Measurements from ENCODE around the gene GPI.
"Not testable (repeated sequence)": the region's sequence is repeated elsewhere in the genome, so short reads cannot be mapped to it uniquely, and the experiment has no call there.

GPI gene

DNA sequence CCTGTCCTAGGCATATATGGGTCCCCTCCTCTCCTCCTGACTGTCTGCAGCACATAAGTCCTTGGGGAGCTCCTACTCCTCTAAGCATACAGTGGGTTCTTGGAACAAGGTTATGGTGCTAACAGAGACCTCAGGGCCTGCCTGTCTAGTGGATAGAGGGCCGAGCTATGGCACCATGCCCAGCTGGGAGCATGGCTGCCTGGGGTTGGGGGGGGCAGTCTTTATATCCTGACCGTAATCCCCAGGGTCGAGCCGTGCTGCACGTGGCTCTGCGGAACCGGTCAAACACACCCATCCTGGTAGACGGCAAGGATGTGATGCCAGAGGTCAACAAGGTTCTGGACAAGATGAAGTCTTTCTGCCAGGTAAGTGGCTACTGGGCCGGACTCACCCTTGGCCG is 3.3 kb downstream of the GPI start:
- no peak for DNase-seq

GRCh38 chr19:34369166-34369565 is 4.2 kb downstream of the GPI start:
- DNase-seq = not testable (repeated sequence)

DNA sequence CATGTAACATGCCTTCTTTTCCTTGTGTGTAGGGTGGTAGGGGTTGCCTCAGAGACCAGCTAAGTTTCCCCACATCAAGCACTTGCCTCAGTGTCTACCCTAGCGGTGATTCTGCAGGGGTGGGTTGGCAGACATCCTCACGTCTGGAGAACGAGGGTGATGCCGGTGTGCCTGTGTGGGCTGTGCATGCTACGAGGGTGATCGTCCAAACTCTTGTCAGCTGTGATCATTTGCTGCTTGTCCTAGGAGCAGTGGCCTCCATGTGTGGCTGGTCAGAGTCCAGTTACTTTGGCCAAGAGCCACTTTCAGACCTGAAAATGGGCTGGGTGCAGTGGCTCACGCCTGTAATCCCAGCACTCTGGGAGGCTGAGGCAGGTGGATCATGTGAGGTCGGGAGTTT is 5.1 kb downstream of the GPI start:
- DNase-seq = no peak

GRCh38 chr19:34370983-34371382 is 6.0 kb downstream of the GPI start:
- DNase-seq = no peak

DNA sequence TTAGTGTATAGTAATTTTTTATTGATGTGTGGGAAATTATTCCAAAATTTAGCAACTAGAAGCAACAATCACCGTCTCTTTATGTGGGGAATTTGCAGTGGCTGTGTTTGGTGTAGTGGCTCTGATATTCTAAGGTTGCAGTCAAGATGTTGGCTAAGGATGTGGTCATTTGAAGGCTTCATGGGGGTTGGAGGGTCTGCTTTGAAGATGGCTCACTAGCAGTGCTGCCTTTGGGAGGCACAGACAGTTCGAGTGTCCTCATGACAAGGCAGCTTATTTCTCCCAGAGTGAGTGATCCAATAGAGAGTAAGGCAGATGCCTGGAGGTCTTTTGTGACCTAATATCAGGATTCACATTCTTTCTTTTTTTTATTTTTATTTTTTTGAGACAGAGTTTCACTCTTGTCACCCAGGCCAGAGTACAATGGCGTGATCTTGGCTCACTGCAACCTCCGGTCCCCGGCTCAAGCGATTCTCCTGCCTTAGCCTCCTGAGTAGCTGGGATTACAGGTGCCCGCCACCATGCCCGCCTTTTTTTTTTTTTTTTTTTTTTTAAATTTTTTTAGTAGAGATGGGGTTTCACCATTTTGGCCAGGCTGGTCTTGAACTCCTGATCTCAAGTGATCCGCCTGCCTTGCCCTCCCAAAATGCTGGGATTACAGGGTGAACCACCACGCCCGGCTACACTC is 8.7 kb downstream of the GPI start:
- DNase-seq = no peak

- DNase-seq = no peak
Measured at GRCh38 chr19:34375598-34375997, 10.6 kb downstream of the GPI start.

DNA sequence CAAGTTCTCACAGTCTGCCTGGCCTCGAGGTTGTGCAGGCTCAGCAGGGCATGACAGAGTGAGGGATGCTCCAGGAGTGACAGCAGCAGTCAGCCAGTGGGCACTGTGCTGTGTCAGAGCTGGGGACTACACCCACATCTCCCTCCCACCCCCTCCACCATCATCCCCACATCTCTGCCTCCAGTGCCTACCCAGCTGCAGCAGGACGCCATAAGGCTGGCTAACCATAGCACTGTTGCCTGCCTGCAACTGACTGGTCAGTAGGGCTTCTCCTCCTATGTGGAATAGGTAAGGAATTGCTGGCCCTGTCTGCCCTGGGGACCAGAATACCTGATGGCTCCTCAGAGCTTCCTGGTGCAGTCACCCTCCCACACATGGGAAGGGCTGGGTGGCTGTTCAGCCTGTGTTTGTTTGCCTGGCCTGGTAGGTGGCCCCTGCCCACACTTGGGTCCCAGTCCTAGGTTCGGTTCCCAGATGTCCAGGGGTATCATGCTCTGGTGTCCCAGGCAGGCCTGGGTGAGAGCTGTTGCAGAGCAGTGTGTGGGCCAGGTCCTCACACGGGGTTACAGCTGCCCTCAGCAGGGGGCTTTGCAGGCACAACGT is 15.7 kb downstream of the GPI start:
- no peak for DNase-seq

- no peak for DNase-seq
Measured at GRCh38 chr19:34381399-34382251, 16.6 kb downstream of the GPI start.

DNA sequence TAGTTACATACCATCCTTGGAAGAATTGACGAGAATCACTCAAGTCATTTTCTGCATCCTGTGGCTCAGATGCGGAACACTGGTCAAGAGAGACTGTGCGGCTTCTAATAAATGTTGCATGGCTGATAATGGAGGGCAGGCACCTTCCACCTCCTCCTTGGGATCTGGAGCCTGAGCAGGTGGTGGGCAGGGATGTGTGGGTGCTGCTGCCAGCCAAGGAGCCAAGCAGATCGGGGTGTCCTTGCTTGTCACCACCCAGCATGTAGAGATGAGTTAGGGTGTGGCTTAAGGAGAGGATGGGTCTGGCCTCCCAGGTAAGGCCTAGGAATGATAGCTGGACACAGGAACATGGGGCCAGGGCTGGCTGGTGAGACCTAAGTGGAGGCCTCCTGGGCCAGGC is 17.5 kb downstream of the GPI start:
- DNase-seq = no peak

- DNase-seq = no peak
Measured at GRCh38 chr19:34383599-34383998, 18.6 kb downstream of the GPI start.

- DNase-seq = no peak
Measured at GRCh38 chr19:34386645-34387445, 21.8 kb downstream of the GPI start.

GRCh38 chr19:34387446-34387810 is 22.4 kb downstream of the GPI start:
- no peak for DNase-seq

GRCh38 chr19:34388745-34389144 is 23.7 kb downstream of the GPI start:
- DNase-seq = not testable (repeated sequence)

- no peak for DNase-seq
Measured at GRCh38 chr19:34391813-34392212, 26.8 kb downstream of the GPI start.

GRCh38 chr19:34393031-34393430 is 28.0 kb downstream of the GPI start:
- DNase-seq = no peak

- no peak for DNase-seq
Measured at GRCh38 chr19:34393629-34394028, 28.6 kb downstream of the GPI start.

DNA sequence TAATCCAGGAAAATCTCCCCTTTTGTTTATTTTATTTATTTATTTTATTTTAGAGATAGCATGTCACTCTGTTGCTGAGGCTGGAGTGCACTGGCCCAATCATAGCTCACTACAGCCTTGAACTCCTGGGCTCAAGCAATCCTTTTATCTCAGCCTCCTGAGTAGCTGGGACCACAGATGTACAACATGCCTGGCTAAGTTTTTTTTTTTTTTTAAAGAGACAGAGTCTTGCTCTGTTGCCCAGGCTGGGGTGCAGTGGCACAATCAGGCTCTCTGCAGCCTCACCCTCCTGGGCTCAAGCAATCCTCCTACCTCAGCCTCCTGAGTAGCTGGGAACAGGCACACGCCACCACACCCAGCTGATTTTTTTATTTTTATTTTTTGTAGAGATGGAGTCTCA is 32.9 kb downstream of the GPI start:
- no peak for DNase-seq

DNA sequence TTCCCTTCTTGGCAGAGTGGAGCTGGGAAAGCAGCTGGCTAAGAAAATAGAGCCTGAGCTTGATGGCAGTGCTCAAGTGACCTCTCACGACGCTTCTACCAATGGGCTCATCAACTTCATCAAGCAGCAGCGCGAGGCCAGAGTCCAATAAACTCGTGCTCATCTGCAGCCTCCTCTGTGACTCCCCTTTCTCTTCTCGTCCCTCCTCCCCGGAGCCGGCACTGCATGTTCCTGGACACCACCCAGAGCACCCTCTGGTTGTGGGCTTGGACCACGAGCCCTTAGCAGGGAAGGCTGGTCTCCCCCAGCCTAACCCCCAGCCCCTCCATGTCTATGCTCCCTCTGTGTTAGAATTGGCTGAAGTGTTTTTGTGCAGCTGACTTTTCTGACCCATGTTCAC is 34.9 kb downstream of the GPI start:
- no peak for DNase-seq

- not testable (repeated sequence) for DNase-seq
Measured at GRCh38 chr19:34400844-34401243, 35.8 kb downstream of the GPI start.

- no peak for DNase-seq
Measured at GRCh38 chr19:34402074-34402600, 37.1 kb downstream of the GPI start.

DNA sequence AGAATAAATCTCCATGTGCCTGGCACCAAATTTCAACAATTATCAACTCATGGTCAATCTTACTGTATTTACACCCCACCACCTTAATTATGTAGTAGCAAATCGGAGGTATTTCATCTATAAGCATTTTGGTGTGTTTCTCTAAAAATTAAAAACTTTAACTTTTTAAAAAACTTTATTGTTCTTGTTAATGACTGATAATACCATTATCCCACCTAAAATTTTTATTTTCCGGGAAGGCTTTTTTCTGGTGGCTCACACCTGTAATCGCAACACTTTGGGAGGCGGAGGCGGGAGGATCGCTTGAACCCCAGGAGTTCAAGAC is 38.8 kb downstream of the GPI start:
- no peak for DNase-seq

- peak; percentile 90 to 98 (median 96) for DNase-seq
Measured at GRCh38 chr19:34404109-34404909, 39.3 kb downstream of the GPI start, which contains the start of gene PDCD2L. PDCD2L (plus strand) TSS chr19:34404399; CDS start chr19:34404431, 32 bp downstream.

Measured in NCI-H1417 (cell line).